Sigmoid colon (tissue), 4 donors: Measurements from ENCODE around the gene CDC14B.

Experiments used
- EP300 ChIP-seq, 4 donors: sonication (generic); formaldehyde crosslinking; IDR thresholded peaks; one replicate each; pipeline ENCODE4 v1.6.1; 2017; ENCODE audit warnings: antibody characterized with exemption in 4 of 4
- TF ChIP-seq, protein P1 (sequence below), 4 experiments: fragments of 450-650 bp in 3 of 4; fragments of 200-600 bp in 1 of 4; IDR thresholded peaks; one replicate each; pipeline ENCODE4 v1.5.1; 2016 to 2019; ENCODE audit warnings: antibody characterized with exemption in 4 of 4, mild to moderate bottlenecking in 3 of 4, moderate library complexity in 2 of 4

- TF ChIP-seq, protein P1, sequence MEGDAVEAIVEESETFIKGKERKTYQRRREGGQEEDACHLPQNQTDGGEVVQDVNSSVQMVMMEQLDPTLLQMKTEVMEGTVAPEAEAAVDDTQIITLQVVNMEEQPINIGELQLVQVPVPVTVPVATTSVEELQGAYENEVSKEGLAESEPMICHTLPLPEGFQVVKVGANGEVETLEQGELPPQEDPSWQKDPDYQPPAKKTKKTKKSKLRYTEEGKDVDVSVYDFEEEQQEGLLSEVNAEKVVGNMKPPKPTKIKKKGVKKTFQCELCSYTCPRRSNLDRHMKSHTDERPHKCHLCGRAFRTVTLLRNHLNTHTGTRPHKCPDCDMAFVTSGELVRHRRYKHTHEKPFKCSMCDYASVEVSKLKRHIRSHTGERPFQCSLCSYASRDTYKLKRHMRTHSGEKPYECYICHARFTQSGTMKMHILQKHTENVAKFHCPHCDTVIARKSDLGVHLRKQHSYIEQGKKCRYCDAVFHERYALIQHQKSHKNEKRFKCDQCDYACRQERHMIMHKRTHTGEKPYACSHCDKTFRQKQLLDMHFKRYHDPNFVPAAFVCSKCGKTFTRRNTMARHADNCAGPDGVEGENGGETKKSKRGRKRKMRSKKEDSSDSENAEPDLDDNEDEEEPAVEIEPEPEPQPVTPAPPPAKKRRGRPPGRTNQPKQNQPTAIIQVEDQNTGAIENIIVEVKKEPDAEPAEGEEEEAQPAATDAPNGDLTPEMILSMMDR (IDR thresholded peaks at IDR 0.05), result no peak
- TF ChIP-seq EP300 (IDR thresholded peaks at IDR 0.05), result no peak
Observed at GRCh38 chr9:96667363-96667728, 47.7 kb upstream of the CDC14B start.
